B cell (primary cell): ENCODE data around the gene SCARB1.

ENCODE experiments used
- CTCF ChIP-seq: fragments of 200-600 bp; IDR thresholded peaks from one replicate; pipeline ENCODE4 v1.8.0; 2022; ENCODE audit warnings: antibody characterized with exemption, mild to moderate bottlenecking
- EZH2 ChIP-seq: IDR thresholded peaks from 2 replicates; pipeline ENCODE4 v1.6.1; 2012; ENCODE audit warnings: borderline replicate concordance, low read depth, mild to moderate bottlenecking, moderate library complexity, low read length; ENCODE audit not compliant: insufficient read depth, poor library complexity, severe bottlenecking

DNA sequence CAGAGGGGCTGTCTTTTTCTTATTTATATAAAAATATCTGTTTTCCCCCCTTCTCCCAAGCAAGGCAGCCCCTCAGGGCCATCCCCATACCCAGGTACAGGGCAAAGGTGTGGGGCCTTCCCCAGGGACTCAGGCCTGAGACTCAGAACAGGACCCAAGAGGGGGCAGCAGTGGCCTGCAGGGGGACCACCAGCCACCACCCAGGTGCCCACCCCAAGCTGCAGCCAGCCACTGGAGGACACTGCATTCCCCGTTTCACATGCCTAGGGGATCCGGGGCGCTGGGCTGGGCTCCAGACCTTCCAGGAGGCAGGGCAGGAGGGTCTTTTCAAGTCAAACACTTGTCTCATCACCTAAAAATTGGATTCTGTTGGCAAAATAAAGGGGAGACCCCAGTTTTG, 83.3 kb downstream of the SCARB1 start:
- no peak for TF ChIP-seq CTCF
- TF ChIP-seq EZH2: no peak
